SU-DHL-6 (cell line): ENCODE measurements around the gene PLD1.
"Not testable (repeated sequence)": the region's sequence is repeated elsewhere in the genome, so short reads cannot be mapped to it uniquely, and the experiment has no call there.

Experiments
- H2AFZ ChIP-seq: fragments of 200-600 bp; sonication (generic); 2 replicates; pipeline ENCODE4 v1.6.1; 2014; ENCODE audit warnings: low read depth, mild to moderate bottlenecking, moderate library complexity, mixed read lengths, antibody characterized with exemption, low read length; ENCODE audit not compliant: severe bottlenecking
- H3F3A ChIP-seq: fragments of 200-600 bp; shearing (Covaris generic); 2 replicates; pipeline ENCODE4 v1.6.0; 2016; ENCODE audit warnings: antibody characterized with exemption, mild to moderate bottlenecking; ENCODE audit not compliant: insufficient read depth
- H3K27ac ChIP-seq: fragments of 200-600 bp; sonication (generic); 2 replicates; pipeline ENCODE4 v1.5.1; 2016; ENCODE audit warnings: low read depth, mild to moderate bottlenecking, low read length, moderate library complexity, mixed read lengths
- H3K27me3 ChIP-seq: fragments of 200-600 bp; sonication (generic), shearing (Covaris generic); 2 replicates; pipeline ENCODE4 v1.6.0; 2014; ENCODE audit warnings: mild to moderate bottlenecking, low read length
- H3K36me3 ChIP-seq: fragments of 200-600 bp; sonication (generic); 2 replicates; pipeline ENCODE4 v1.6.1; 2014; ENCODE audit warnings: mild to moderate bottlenecking, low read length, mixed read lengths
- H3K4me2 ChIP-seq: fragments of 300-600, 200-600 bp; shearing (Covaris generic), sonication (generic); 2 replicates; pipeline ENCODE4 v1.6.0; 2014; ENCODE audit warnings: low read length, low read depth, mild to moderate bottlenecking; ENCODE audit not compliant: poor library complexity, severe bottlenecking
- H3K4me3 ChIP-seq: fragments of 200-600 bp; sonication (generic); 2 replicates; pipeline ENCODE4 v1.5.1; 2014; ENCODE audit warnings: antibody characterized with exemption, low read length, mild to moderate bottlenecking, mixed read lengths; ENCODE audit not compliant: insufficient read depth, poor library complexity, severe bottlenecking
- H3K79me2 ChIP-seq: fragments of 200-600 bp; sonication (generic); 2 replicates; pipeline ENCODE4 v1.6.1; 2014; ENCODE audit warnings: mild to moderate bottlenecking, low read length, moderate library complexity; ENCODE audit not compliant: insufficient read depth
- H3K9ac ChIP-seq: fragments of 200-600 bp; sonication (generic); 2 replicates; pipeline ENCODE4 v1.7.0; 2014; ENCODE audit warnings: mild to moderate bottlenecking, low read length
- H3K9me2 ChIP-seq: fragments of 200-600 bp; sonication (generic); replicated peaks from 2 replicates; pipeline ENCODE4 v1.6.1; 2014; ENCODE audit warnings: low read length; ENCODE audit not compliant: insufficient read depth
- H3K9me3 ChIP-seq: fragments of 200-600 bp; sonication (generic); 2 replicates; pipeline ENCODE4 v1.6.1; 2014; ENCODE audit warnings: low read length, mixed read lengths; ENCODE audit not compliant: insufficient read depth
- H4K20me1 ChIP-seq: fragments of 200-600 bp; sonication (generic); 2 replicates; pipeline ENCODE4 v1.6.1; 2014; ENCODE audit warnings: low read depth, mild to moderate bottlenecking, antibody characterized with exemption, low read length, moderate library complexity, mixed read lengths
- EZH2phosphoT487 ChIP-seq: fragments of 200-600 bp; sonication (generic), shearing (Covaris generic); conservative IDR thresholded peaks from 2 replicates; pipeline ENCODE4 v1.6.1; 2018; ENCODE audit warnings: mild to moderate bottlenecking, antibody characterized with exemption, low read length, moderate library complexity, mixed read lengths
- TF ChIP-seq, protein P1 (sequence below): fragments of 200-600 bp; sonication (generic); IDR thresholded peaks from one replicate; pipeline ENCODE4 v1.5.1; 2017; ENCODE audit warnings: antibody characterized with exemption, mild to moderate bottlenecking, low read length, moderate library complexity; ENCODE audit not compliant: insufficient read depth, poor library complexity, severe bottlenecking

PLD1 gene

DNA sequence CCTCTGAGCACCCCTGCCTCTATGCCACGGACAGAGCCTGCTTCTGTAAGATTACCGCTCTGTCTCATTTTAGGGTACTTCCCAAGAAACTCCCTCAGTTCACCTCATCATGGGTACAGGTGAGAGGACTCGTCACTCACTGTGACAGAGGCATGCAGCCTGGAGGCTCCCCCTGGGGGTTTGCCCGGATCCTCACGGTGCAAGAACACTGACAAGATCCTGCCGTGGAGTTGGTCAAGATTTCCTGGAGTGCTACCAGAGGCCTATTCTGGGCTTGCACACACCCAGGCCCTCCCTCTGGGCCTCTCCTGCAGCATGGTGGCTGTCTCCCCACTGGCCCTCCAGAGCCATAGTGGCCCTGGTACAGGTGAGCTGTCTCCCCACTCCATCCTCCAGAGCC, 247.0 kb downstream of the PLD1 start:
- H3K36me3 ChIP-seq = no peaks in the 10 kb centered on the region

DNA sequence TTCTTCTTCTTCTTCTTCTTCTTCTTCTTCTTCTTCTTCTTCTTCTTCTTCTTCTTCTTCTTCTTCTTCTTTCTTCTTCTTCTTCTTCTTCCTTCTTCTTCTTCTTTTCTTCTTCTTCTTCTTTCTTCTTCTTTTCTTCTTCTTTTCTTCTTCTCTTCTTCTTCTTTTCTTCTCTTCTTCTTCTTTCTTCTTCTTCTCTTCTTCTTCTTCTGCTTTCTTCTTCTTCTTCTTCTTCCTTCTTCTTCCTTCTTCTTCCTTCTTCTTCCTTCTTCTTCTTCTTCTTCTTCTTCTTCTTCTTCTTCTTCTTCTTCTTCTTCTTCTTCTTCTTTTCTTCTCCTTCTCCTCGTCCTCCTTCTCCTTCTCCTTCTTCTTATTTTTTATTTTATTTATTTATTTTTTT, 247.8 kb downstream of the PLD1 start:
- H3K9ac ChIP-seq = not testable (repeated sequence)

More for the DNA sequence above, 247.0 kb downstream of the PLD1 start:
- no peak overlapping the region for H3K4me3 ChIP-seq
- H3K4me2 ChIP-seq = no peak overlapping the region
- no peaks in the 10 kb centered on the region; the same call in 1 of the 2 replicates for H3K9me2 ChIP-seq
- H2AFZ ChIP-seq = no peak overlapping the region
- H3K79me2 ChIP-seq = no peaks in the 10 kb centered on the region
- no peaks in the 10 kb centered on the region for H3F3A ChIP-seq
- H3K9me3 ChIP-seq = no peaks in the 10 kb centered on the region
- H4K20me1 ChIP-seq = no peaks in the 10 kb centered on the region
- H3K9ac ChIP-seq = no peak overlapping the region
- H3K27me3 ChIP-seq = no peaks in the 10 kb centered on the region
- TF ChIP-seq EZH2phosphoT487 = no peak
- TF ChIP-seq, protein P1, sequence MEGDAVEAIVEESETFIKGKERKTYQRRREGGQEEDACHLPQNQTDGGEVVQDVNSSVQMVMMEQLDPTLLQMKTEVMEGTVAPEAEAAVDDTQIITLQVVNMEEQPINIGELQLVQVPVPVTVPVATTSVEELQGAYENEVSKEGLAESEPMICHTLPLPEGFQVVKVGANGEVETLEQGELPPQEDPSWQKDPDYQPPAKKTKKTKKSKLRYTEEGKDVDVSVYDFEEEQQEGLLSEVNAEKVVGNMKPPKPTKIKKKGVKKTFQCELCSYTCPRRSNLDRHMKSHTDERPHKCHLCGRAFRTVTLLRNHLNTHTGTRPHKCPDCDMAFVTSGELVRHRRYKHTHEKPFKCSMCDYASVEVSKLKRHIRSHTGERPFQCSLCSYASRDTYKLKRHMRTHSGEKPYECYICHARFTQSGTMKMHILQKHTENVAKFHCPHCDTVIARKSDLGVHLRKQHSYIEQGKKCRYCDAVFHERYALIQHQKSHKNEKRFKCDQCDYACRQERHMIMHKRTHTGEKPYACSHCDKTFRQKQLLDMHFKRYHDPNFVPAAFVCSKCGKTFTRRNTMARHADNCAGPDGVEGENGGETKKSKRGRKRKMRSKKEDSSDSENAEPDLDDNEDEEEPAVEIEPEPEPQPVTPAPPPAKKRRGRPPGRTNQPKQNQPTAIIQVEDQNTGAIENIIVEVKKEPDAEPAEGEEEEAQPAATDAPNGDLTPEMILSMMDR = no peak
- H3K27ac ChIP-seq = no peak overlapping the region

DNA sequence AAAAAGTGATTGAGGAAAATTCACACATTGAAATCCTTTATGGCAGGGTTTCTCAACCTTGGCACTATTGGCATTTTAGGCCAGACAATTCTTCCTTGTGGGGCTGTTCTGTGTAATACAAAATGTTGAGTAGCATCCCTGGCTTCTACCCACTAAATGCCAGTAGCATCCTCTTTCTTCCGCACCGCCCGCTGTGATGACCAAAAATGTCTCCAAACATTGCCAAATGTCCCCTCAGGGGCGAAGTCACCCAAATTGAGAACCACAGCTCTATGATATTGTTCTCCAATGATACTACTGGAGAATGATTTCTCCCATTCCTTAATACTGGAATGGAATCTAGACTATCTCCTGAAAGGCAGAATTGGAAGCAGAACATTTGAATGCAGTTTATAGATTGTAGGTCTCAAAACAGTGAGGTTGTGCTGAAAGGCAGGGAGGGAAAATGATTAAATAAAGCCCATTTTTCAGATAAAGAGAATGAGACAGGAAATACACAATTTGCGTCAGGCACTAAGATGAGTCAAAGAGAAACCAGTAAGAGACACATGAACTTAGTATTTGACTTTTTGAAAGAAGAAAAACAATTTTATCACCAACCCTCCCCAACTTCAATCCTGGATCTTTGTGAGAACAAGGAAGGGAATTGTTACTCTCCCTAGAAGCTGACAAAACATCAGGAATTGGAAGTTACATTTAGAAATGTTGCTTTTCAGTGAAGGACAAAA, 248.5 kb downstream of the PLD1 start:
- no peak overlapping the region for H3K27ac ChIP-seq
- H3K9ac ChIP-seq = no peak overlapping the region
- H3K9me3 ChIP-seq = no peaks in the 10 kb centered on the region
- no peaks in the 10 kb centered on the region for H3K79me2 ChIP-seq
- no peaks in the 10 kb centered on the region for H3K36me3 ChIP-seq
- H4K20me1 ChIP-seq = no peaks in the 10 kb centered on the region
- no peak overlapping the region for H3K4me2 ChIP-seq
- no peak overlapping the region for H3K4me3 ChIP-seq
- H3K9me2 ChIP-seq = no peaks in the 10 kb centered on the region; the same call in 1 of the 2 replicates
- no peaks in the 10 kb centered on the region for H3F3A ChIP-seq
- no peak for TF ChIP-seq EZH2phosphoT487
- TF ChIP-seq, protein P1 = no peak
- H3K27me3 ChIP-seq = no peaks in the 10 kb centered on the region
- H2AFZ ChIP-seq = no peak overlapping the region

More for the DNA sequence above, 247.8 kb downstream of the PLD1 start:
- not testable (repeated sequence) for H3K9me2 ChIP-seq, H3F3A ChIP-seq, H2AFZ ChIP-seq, H3K27me3 ChIP-seq, H3K27ac ChIP-seq, H3K79me2 ChIP-seq, H3K4me3 ChIP-seq, H3K36me3 ChIP-seq, H4K20me1 ChIP-seq, H3K4me2 ChIP-seq, H3K9me3 ChIP-seq

DNA sequence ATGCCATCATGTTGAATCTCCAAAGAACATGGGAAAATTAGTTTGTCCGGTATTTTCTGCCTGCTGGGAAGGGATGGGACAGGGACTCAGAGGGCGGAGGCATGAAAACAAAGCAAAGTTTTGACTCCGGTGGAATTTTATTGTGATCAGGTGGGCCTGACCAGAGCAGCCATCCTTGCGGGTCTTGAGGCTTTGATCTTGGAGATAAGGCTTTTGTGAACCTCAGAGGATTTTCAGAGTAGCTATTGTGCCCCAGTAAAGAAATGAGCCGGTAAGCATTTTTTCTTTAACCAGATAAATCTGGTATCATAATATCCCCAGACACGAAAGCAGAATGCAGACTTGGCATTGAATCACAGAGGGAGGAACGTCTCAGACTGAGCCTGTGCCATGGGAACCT, 250.7 kb downstream of the PLD1 start:
- H3K9ac ChIP-seq = no peak overlapping the region
- no peaks in the 10 kb centered on the region for H3K79me2 ChIP-seq
- no peak overlapping the region for H3K4me3 ChIP-seq
- H4K20me1 ChIP-seq = no peaks in the 10 kb centered on the region
- H3K27me3 ChIP-seq = no peaks in the 10 kb centered on the region
- H3K9me3 ChIP-seq = no peaks in the 10 kb centered on the region
- H3K36me3 ChIP-seq = no peaks in the 10 kb centered on the region
- no peaks in the 10 kb centered on the region; the same call in 1 of the 2 replicates for H3K9me2 ChIP-seq
- H3K4me2 ChIP-seq = no peak overlapping the region
- H3F3A ChIP-seq = no peaks in the 10 kb centered on the region
- no peak overlapping the region for H2AFZ ChIP-seq
- H3K27ac ChIP-seq = no peak overlapping the region
- TF ChIP-seq, protein P1 = no peak
